ENCODE data around the gene CEP112. TPM values are rescaled to one million over a fixed set of nuclear protein-coding genes. Genes with fewer than 3 reads are reported as not detected.

CEP112 gene
- total RNA-seq, 2 experiments from 2014 or later, result 1.2 to 1.5 TPM

- POLR2A ChIA-PET, result no interaction called here
- no peaks in the 10 kb centered on the region for H3K27me3 Mint-ChIP-seq
Measured at GRCh38 chr17:65592125-65592965, 599.6 kb downstream of the CEP112 start.

DNA sequence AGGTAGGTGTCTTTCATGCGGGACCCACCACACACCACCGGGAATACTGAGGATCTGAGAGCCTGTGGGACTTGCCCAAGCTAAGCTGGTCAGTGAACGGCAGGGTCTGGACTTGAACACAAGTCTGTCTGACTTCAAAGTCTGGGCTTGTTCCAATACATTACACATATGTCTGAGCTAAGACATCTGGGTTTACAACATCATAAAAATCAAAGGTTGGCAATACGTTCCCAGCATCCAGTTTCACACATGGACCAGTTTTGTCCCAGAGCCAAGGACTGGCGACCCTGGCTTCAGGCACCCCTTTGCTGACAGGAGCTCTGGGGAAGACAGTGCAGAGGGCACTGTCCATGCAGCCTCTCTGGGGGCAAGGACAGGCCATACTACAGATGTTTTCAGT is 602.6 kb downstream of the CEP112 start:
- Mint-ChIP-seq H3K9me3 (no peaks in the 10 kb centered on the region), H3K4me3 (no peak overlapping the region), H3K27ac (no peak overlapping the region), H3K4me1 (ENCODE audit: low read depth) (peaks cover 31% of the 10 kb centered on the region), H3K36me3 (ENCODE audit: low read depth) (no peaks in the 10 kb centered on the region), H3K27me3 (no peaks in the 10 kb centered on the region)
- ChIA-PET POLR2A (no interaction called here), CTCF (no interaction called here)
- intact Hi-C loops (cut with micrococcal nuclease), result no loop called here
- ATAC-seq (no peak), DNase-seq (no peak)
- TF ChIP-seq, protein P1, sequence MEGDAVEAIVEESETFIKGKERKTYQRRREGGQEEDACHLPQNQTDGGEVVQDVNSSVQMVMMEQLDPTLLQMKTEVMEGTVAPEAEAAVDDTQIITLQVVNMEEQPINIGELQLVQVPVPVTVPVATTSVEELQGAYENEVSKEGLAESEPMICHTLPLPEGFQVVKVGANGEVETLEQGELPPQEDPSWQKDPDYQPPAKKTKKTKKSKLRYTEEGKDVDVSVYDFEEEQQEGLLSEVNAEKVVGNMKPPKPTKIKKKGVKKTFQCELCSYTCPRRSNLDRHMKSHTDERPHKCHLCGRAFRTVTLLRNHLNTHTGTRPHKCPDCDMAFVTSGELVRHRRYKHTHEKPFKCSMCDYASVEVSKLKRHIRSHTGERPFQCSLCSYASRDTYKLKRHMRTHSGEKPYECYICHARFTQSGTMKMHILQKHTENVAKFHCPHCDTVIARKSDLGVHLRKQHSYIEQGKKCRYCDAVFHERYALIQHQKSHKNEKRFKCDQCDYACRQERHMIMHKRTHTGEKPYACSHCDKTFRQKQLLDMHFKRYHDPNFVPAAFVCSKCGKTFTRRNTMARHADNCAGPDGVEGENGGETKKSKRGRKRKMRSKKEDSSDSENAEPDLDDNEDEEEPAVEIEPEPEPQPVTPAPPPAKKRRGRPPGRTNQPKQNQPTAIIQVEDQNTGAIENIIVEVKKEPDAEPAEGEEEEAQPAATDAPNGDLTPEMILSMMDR (IDR thresholded peaks at IDR 0.05), result no peak

More at GRCh38 chr17:65592125-65592965, 599.6 kb downstream of the CEP112 start:
- peak overlapping the region; percentile 22 for H3K4me3 Mint-ChIP-seq
- ATAC-seq (no peak), DNase-seq (no peak)
- TF ChIP-seq, protein P1 (IDR thresholded peaks at IDR 0.05), result no peak
- H3K4me1 Mint-ChIP-seq (ENCODE audit: low read depth), result peaks cover 28% of the 10 kb centered on the region
- no peak overlapping the region for H3K27ac Mint-ChIP-seq
- H3K9me3 Mint-ChIP-seq, result no peaks in the 10 kb centered on the region
- CTCF ChIA-PET, result no interaction called here
- no peaks in the 10 kb centered on the region for H3K36me3 Mint-ChIP-seq (ENCODE audit: low read depth)
- intact Hi-C loops (cut with micrococcal nuclease), result no loop called here

DNA sequence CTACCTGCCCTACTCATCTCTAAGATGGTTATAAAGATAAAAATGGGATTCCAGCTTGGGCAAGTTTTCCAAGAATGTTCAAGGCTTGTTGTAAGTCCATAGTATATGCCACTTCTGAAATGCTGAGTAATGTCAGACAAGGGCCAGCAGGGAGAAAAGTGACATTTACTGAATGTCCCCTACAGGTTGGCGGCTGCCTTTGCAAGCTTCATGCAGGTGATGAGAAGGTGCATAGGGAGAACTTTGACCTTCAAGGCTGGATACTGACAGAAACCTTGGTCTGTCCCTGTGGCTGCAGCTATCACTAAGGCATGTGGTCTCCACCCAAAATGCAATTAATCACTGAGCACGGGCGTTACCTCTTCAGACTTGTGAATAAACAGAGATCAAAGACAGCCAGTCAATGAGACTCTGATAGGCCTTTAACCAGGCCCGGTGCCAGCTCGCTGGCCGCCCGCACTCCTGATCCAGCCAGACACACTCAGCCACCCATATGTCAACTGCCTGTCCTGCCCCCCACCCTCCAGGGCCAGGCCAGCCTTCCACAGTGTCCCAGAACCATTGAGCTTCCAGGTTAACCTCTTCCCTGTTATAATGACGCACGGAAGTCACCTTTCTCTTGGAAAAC is 603.6 kb downstream of the CEP112 start:
- ATAC-seq (no peak), DNase-seq (no peak)
- H3K36me3 Mint-ChIP-seq (ENCODE audit: low read depth), result no peaks in the 10 kb centered on the region
- POLR2A ChIA-PET, result no interaction called here
- CTCF ChIA-PET, result interaction anchor here (0.8 kb wide), 1 partner anchor 32 kb away, joined by 3 read pairs; no protein-coding TSS in a partner anchor
- H3K4me3 Mint-ChIP-seq, result no peak overlapping the region
- H3K4me1 Mint-ChIP-seq (ENCODE audit: low read depth), result peaks cover 28% of the 10 kb centered on the region
- no peak overlapping the region for H3K27ac Mint-ChIP-seq
- TF ChIP-seq, protein P1 (IDR thresholded peaks at IDR 0.05), result no peak
- no peaks in the 10 kb centered on the region for H3K27me3 Mint-ChIP-seq
- intact Hi-C loops (cut with micrococcal nuclease), result no loop called here
- H3K9me3 Mint-ChIP-seq, result no peaks in the 10 kb centered on the region

DNA sequence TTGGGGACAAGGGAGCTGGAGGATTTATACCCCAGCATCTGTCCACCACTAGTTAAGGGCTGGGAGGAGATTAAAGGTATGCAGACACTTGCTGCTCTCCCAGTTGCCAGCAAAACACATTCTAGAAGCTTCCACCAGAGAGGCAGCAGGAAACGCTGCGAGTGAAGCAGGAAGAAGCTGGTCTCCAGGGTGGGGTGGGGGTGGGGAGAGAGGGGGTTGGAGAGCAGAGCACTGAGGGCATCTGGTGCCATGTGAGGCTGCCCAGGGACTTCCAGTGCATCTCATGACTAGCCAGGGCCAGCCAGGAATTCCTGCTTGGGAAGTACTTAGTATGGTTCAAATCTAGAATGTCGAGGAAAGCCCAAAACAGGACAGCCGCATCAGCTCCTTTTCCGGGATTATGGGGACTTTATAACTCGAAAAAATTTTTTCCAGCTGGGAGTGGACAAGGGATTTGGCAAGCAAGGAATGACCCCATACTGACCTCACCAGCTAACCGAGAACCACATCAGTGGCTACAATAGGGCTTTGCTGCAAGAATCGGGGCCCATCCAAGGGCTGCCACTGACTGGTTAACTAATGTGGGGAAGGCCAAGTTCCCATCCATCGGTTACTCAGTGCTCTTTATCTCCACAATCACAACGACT is 604.3 kb downstream of the CEP112 start:
- Mint-ChIP-seq H3K9me3 (no peaks in the 10 kb centered on the region), H3K27me3 (no peaks in the 10 kb centered on the region), H3K4me3 (no peak overlapping the region), H3K4me1 (ENCODE audit: low read depth) (peaks cover 22% of the 10 kb centered on the region), H3K27ac (no peak overlapping the region), H3K36me3 (ENCODE audit: low read depth) (no peaks in the 10 kb centered on the region)
- POLR2A ChIA-PET, result no interaction called here
- no peak for DNase-seq
- TF ChIP-seq, protein P1 (IDR thresholded peaks at IDR 0.05), result no peak
- CTCF ChIA-PET, result interaction anchor here (0.8 kb wide), 1 partner anchor 31 kb away, joined by 3 read pairs; no protein-coding TSS in a partner anchor
- intact Hi-C loops (cut with micrococcal nuclease), result no loop called here
- ATAC-seq, result no peak

- no peaks in the 10 kb centered on the region for H3K27me3 Mint-ChIP-seq
- no peaks in the 10 kb centered on the region for H3K36me3 Mint-ChIP-seq (ENCODE audit: low read depth)
- TF ChIP-seq, protein P1 (IDR thresholded peaks at IDR 0.05), result no peak
- DNase-seq, result no peak
- peaks cover 21% of the 10 kb centered on the region for H3K4me1 Mint-ChIP-seq (ENCODE audit: low read depth)
- no peaks in the 10 kb centered on the region for H3K9me3 Mint-ChIP-seq
- intact Hi-C loops (cut with micrococcal nuclease), result no loop called here
- ChIA-PET POLR2A (no interaction called here), CTCF (no interaction called here)
- no peak overlapping the region for H3K4me3 Mint-ChIP-seq
- no peak for ATAC-seq
- no peak overlapping the region for H3K27ac Mint-ChIP-seq
Measured at GRCh38 chr17:65586899-65587298, 605.0 kb downstream of the CEP112 start.

All from activated CD8-positive, alpha-beta T cell treated with anti-CD3 and anti-CD28 coated beads for 36 hours (primary cell).